MM.1S (cell line): Measurements from ENCODE around the gene LCMT1.

Experiments
- EZH2phosphoT487 ChIP-seq: fragments of 300-600 bp; sonication (generic); IDR thresholded peaks from 2 replicates; pipeline ENCODE4 v1.6.1; 2018; ENCODE audit warnings: antibody characterized with exemption, low read length
- TF ChIP-seq, protein P1 (sequence below): fragments of 300-600 bp; sonication (generic); IDR thresholded peaks from 2 replicates; pipeline ENCODE4 v1.5.1; 2016; ENCODE audit warnings: antibody characterized with exemption, low read length, mixed read lengths

DNA sequence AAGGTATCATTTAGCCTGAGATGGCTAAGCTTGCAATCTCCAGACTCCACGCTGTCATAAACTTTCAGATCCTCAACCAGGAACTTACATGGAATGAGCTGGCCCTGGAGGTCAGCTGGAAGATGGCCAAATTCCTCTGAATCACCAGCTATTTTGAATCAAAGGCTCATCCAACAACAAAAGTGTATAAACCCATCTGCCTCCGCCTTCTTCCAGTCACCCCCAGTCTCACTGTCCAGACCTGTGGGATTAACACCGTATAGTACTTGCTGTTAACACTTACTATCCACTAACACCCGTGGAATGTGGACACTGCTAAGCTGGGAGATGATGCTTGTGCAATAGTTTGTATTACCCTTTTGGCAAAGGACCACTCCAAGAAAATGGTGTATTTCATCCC, 1.9 kb upstream of the LCMT1 start:
- TF ChIP-seq, protein P1, sequence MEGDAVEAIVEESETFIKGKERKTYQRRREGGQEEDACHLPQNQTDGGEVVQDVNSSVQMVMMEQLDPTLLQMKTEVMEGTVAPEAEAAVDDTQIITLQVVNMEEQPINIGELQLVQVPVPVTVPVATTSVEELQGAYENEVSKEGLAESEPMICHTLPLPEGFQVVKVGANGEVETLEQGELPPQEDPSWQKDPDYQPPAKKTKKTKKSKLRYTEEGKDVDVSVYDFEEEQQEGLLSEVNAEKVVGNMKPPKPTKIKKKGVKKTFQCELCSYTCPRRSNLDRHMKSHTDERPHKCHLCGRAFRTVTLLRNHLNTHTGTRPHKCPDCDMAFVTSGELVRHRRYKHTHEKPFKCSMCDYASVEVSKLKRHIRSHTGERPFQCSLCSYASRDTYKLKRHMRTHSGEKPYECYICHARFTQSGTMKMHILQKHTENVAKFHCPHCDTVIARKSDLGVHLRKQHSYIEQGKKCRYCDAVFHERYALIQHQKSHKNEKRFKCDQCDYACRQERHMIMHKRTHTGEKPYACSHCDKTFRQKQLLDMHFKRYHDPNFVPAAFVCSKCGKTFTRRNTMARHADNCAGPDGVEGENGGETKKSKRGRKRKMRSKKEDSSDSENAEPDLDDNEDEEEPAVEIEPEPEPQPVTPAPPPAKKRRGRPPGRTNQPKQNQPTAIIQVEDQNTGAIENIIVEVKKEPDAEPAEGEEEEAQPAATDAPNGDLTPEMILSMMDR: no peak
- no peak for TF ChIP-seq EZH2phosphoT487
